HEK293T (cell line): Measurements from ENCODE around the gene PSKH1.

Experiments used
- CTCF ChIA-PET: fragments of 350-600 bp; formaldehyde crosslinking; extraction: SDS; loops from one replicate; lab custom pipeline; 2021; ENCODE audit warnings: antibody characterized with exemption, inconsistent platforms; lab: Yijun Ruan, JAX
- POLR2A ChIA-PET: fragments of 350-600 bp; formaldehyde crosslinking; extraction: SDS; loops from one replicate; lab custom pipeline; 2020; ENCODE audit warnings: antibody characterized with exemption, inconsistent platforms; lab: Yijun Ruan, JAX
- DNase-seq: peaks from one replicate; pipeline ENCODE4 v3.0.0; 2012; ENCODE audit warnings: mixed read lengths; ENCODE audit errors: extremely low spot score
- ARNT ChIP-seq: fragments of 450-650 bp; IDR thresholded peaks from 2 replicates; pipeline ENCODE4 v1.6.1; 2017; ENCODE audit warnings: mild to moderate bottlenecking
- BHLHE40 ChIP-seq: fragments of 450-650 bp; IDR thresholded peaks from 2 replicates; pipeline ENCODE4 v1.6.1; 2016; ENCODE audit warnings: mild to moderate bottlenecking, moderate library complexity, borderline replicate concordance
- CTBP1 ChIP-seq: fragments of 450-650 bp; IDR thresholded peaks from 2 replicates; pipeline ENCODE4 v1.6.1; 2016; ENCODE audit warnings: borderline replicate concordance
- ELF4 ChIP-seq: fragments of 450-650 bp; IDR thresholded peaks from 2 replicates; pipeline ENCODE4 v1.6.1; 2017; ENCODE audit warnings: antibody characterized with exemption
- FOXA1 ChIP-seq: fragments of 450-650 bp; IDR thresholded peaks from 2 replicates; pipeline ENCODE4 v1.6.1; 2016; ENCODE audit warnings: mild to moderate bottlenecking
- FOXK2 ChIP-seq: fragments of 450-650 bp; IDR thresholded peaks from 2 replicates; pipeline ENCODE4 v1.6.1; 2016; ENCODE audit warnings: mild to moderate bottlenecking
- FOXM1 ChIP-seq: fragments of 450-650 bp; IDR thresholded peaks from 2 replicates; pipeline ENCODE4 v1.6.1; 2017; ENCODE audit warnings: mild to moderate bottlenecking, borderline replicate concordance
- HDGF ChIP-seq: fragments of 450-650 bp; IDR thresholded peaks from 2 replicates; pipeline ENCODE4 v1.6.1; 2017; ENCODE audit warnings: antibody characterized with exemption, borderline replicate concordance
- L3MBTL2 ChIP-seq: fragments of 450-650 bp; conservative IDR thresholded peaks from 2 replicates; pipeline ENCODE4 v1.6.1; 2016; ENCODE audit warnings: mild to moderate bottlenecking
- LEF1 ChIP-seq: fragments of 450-650 bp; IDR thresholded peaks from 2 replicates; pipeline ENCODE4 v1.6.1; 2017; ENCODE audit warnings: mild to moderate bottlenecking, borderline replicate concordance
- NFRKB ChIP-seq: fragments of 450-650 bp; IDR thresholded peaks from 2 replicates; pipeline ENCODE4 v1.6.1; 2016; ENCODE audit warnings: mild to moderate bottlenecking, moderate library complexity
- PKNOX1 ChIP-seq: fragments of 450-650 bp; IDR thresholded peaks from 2 replicates; pipeline ENCODE4 v1.6.1; 2016
- SP1 ChIP-seq: fragments of 450-650 bp; IDR thresholded peaks from 2 replicates; pipeline ENCODE4 v1.6.1; 2017
- SUZ12 ChIP-seq: fragments of 450-650 bp; IDR thresholded peaks from 2 replicates; pipeline ENCODE4 v1.6.1; 2016; ENCODE audit warnings: mild to moderate bottlenecking
- TARDBP ChIP-seq: fragments of 450-650 bp; IDR thresholded peaks from 2 replicates; pipeline ENCODE4 v1.6.1; 2016
- ZNF384 ChIP-seq: fragments of 450-650 bp; IDR thresholded peaks from 2 replicates; pipeline ENCODE4 v1.6.1; 2016

The PSKH1 gene

DNA sequence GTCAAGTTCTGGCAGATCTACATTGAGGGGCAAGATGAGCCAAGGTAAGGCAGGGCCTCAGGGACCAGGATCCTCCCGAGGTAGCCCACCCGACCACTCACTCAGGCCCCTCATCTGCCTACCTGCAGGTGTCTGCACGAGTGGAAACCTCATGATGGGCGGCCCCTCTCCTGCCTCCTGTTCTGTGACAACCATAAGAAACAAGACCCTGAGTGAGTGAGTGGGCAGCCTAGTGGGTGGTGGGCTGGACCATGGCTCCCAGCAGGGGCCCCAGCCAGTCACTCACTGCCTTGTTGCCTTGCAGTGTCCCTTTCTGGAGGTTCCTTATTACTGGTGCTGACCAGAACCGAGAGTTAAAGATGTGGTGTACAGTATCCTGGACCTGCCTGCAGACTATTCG is 14.8 kb upstream of the PSKH1 start:
- DNase-seq: no peak
- ChIA-PET CTCF (interaction anchor here (0.6 kb wide), 1 partner anchor 39 kb away, joined by 3 read pairs; no protein-coding TSS in a partner anchor), POLR2A (interaction anchor here (1.5 kb wide), 1 partner anchor 10 kb away, joined by 3 read pairs; no protein-coding TSS in a partner anchor)
- TF ChIP-seq L3MBTL2: no peak
- no peak for TF ChIP-seq ARNT
- no peak for TF ChIP-seq PKNOX1
- TF ChIP-seq ELF4: no peak
- no peak for TF ChIP-seq FOXK2
- TF ChIP-seq NFRKB: no peak
- TF ChIP-seq SUZ12: no peak
- no peak for TF ChIP-seq FOXA1
- TF ChIP-seq FOXM1: no peak

GRCh38 chr16:67878846-67879245 is 14.2 kb upstream of the PSKH1 start:
- TF ChIP-seq PKNOX1: no peak
- no peak for TF ChIP-seq TARDBP
- TF ChIP-seq ARNT: no peak
- no peak for TF ChIP-seq SP1
- no peak for TF ChIP-seq FOXA1
- TF ChIP-seq ELF4: no peak
- no peak for TF ChIP-seq LEF1
- CTCF ChIA-PET: interaction anchor here (0.6 to 1.4 kb wide), 2 partner anchors 39 to 49 kb away, joined by 3 to 4 read pairs; no protein-coding TSS in a partner anchor
- DNase-seq: no peak
- POLR2A ChIA-PET: interaction anchor here (1.5 kb wide), 1 partner anchor 9 kb away, joined by 3 read pairs; no protein-coding TSS in a partner anchor

DNA sequence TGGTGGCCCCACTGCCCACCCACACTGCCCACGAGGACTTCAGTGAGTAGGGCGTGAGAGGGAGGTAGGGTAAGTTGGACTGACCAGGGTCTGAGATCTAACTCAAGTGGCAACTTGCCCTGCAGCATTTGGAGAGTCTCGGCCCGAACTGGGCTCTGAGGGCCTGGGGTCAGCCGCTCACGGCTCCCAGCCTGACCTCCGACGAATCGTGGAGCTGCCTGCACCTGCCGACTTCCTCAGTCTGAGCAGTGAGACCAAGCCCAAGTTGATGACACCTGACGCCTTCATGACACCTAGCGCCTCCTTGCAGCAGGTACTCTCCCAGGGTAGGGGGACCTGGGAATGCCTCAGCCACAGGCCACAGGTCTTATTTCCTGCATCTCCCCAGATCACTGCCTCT is 13.6 kb upstream of the PSKH1 start:
- POLR2A ChIA-PET: interaction anchor here (1.5 kb wide), 1 partner anchor 8 kb away, joined by 3 read pairs; no protein-coding TSS in a partner anchor
- CTCF ChIA-PET: interaction anchor here (1.4 kb wide), 1 partner anchor 49 kb away, joined by 4 read pairs; no protein-coding TSS in a partner anchor
- no peak for DNase-seq
- no peak for TF ChIP-seq ELF4
- no peak for TF ChIP-seq ZNF384
- TF ChIP-seq SP1: no peak
- no peak for TF ChIP-seq FOXK2
- TF ChIP-seq CTBP1: no peak
- no peak for TF ChIP-seq L3MBTL2
- no peak for TF ChIP-seq NFRKB
- no peak for TF ChIP-seq HDGF
- no peak for TF ChIP-seq LEF1
- no peak for TF ChIP-seq SUZ12
- TF ChIP-seq TARDBP: no peak
- TF ChIP-seq ARNT: no peak
- no peak for TF ChIP-seq FOXM1
- TF ChIP-seq FOXA1: no peak
- no peak for TF ChIP-seq BHLHE40
- no peak for TF ChIP-seq PKNOX1

GRCh38 chr16:67879936-67880335 is 13.1 kb upstream of the PSKH1 start:
- DNase-seq: no peak
- CTCF ChIA-PET: interaction anchor here (1.4 kb wide), 1 partner anchor 48 kb away, joined by 4 read pairs; no protein-coding TSS in a partner anchor
- POLR2A ChIA-PET: no interaction called here
- TF ChIP-seq FOXK2 (no peak), L3MBTL2 (no peak), LEF1 (no peak), CTBP1 (no peak), ELF4 (no peak)

- POLR2A ChIA-PET: interaction anchor here (1.4 kb wide), 1 partner anchor 34 kb away, joined by 3 read pairs; the partner anchor contains the start of gene NUTF2
- DNase-seq: no peak
- CTCF ChIA-PET: no interaction called here
- TF ChIP-seq BHLHE40: no peak
- no peak for TF ChIP-seq NFRKB
Measured at GRCh38 chr16:67880584-67880983, 12.5 kb upstream of the PSKH1 start.

- ChIA-PET CTCF (interaction anchor here (0.5 kb wide), 1 partner anchor 57 kb away, joined by 3 read pairs; no protein-coding TSS in a partner anchor), POLR2A (interaction anchor here (1.1 to 1.4 kb wide), 3 partner anchors 9 to 35 kb away, joined by 3 to 6 read pairs (median 3); partner anchors contain the start of genes EDC4 and NUTF2)
- TF ChIP-seq ELF4 (no peak), NFRKB (no peak), ARNT (no peak), TARDBP (no peak), FOXM1 (no peak), BHLHE40 (no peak), LEF1 (no peak), ZNF384 (no peak), L3MBTL2 (no peak), SP1 (no peak), FOXK2 (no peak), PKNOX1 (no peak), CTBP1 (no peak), SUZ12 (no peak), HDGF (no peak), FOXA1 (no peak)
- no peak for DNase-seq
Measured at GRCh38 chr16:67881621-67882161, 11.4 kb upstream of the PSKH1 start.
